ENCODE data around the gene GLT6D1. TPM values are rescaled to one million over a fixed set of nuclear protein-coding genes. Genes with fewer than 3 reads are reported as not detected.

The GLT6D1 gene
- total RNA-seq, 2 experiments from 2014 or later: not detected

- no peaks in the 10 kb centered on the region for H3K36me3 ChIP-seq (ENCODE audit: insufficient read depth, low read length)
- CTCF ChIA-PET (ENCODE audit: unreplicated experiment): no interaction called here
- TF ChIP-seq, protein P1, sequence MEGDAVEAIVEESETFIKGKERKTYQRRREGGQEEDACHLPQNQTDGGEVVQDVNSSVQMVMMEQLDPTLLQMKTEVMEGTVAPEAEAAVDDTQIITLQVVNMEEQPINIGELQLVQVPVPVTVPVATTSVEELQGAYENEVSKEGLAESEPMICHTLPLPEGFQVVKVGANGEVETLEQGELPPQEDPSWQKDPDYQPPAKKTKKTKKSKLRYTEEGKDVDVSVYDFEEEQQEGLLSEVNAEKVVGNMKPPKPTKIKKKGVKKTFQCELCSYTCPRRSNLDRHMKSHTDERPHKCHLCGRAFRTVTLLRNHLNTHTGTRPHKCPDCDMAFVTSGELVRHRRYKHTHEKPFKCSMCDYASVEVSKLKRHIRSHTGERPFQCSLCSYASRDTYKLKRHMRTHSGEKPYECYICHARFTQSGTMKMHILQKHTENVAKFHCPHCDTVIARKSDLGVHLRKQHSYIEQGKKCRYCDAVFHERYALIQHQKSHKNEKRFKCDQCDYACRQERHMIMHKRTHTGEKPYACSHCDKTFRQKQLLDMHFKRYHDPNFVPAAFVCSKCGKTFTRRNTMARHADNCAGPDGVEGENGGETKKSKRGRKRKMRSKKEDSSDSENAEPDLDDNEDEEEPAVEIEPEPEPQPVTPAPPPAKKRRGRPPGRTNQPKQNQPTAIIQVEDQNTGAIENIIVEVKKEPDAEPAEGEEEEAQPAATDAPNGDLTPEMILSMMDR (conservative IDR thresholded peaks at IDR 0.05; ENCODE audit: low read length): no peak
- no peak for TF ChIP-seq EZH2phosphoT487 (IDR thresholded peaks at IDR 0.05; ENCODE audit: borderline replicate concordance, low read depth, low read length)
- POLR2A ChIA-PET: no interaction called here
- no peak overlapping the region for H2AFZ ChIP-seq (ENCODE audit: low read length)
- H3K9me3 ChIP-seq (ENCODE audit: low read length): no peaks in the 10 kb centered on the region
- H3K9me2 ChIP-seq (ENCODE audit: insufficient read depth, low read length): no peaks in the 10 kb centered on the region
- no TSS peak for BruUV-seq (replicated peaks)
- no peak overlapping the region for H3K4me2 ChIP-seq (ENCODE audit: low read length)
- H3K27ac ChIP-seq (ENCODE audit: low read depth, low read length, poor library complexity, severe bottlenecking): no peak overlapping the region
- no peaks in the 10 kb centered on the region for H4K20me1 ChIP-seq (ENCODE audit: insufficient read depth, low read length)
- H3K4me1 ChIP-seq (ENCODE audit: insufficient read depth, low read length, poor library complexity, severe bottlenecking): no peaks in the 10 kb centered on the region
- no peaks in the 10 kb centered on the region for H3K79me2 ChIP-seq (ENCODE audit: insufficient read depth, low read depth, low read length)
- DNase-seq (ENCODE audit: low spot score): no peak
- no peak overlapping the region for H3K4me3 ChIP-seq (ENCODE audit: low read depth, low read length, poor library complexity, severe bottlenecking)
- intact Hi-C loops (cut with micrococcal nuclease; ENCODE audit: unreplicated experiment): no loop called here
Measured at GRCh38 chr9:135664801-135665794, 25.8 kb upstream of the GLT6D1 start.

DNA sequence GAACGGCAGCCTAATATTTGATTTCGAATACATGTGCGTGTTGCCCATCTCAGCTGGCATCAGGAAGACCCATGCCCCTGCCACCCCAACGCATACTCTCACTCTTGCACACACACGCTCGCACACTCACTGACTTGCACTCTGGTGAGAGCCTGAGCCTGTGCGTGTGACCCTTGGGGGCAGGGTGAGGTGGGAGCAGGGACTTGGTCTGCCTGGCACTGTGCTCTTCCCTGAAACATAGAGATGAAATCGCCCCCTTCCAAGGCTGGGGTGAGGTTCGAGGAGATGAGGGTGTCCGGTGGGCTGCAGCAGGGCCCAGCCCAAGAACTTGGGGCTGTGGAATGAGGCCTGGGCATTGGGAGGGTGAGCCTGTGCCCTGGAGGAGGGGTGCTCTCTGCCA, 24.9 kb upstream of the GLT6D1 start:
- H3K36me3 ChIP-seq (ENCODE audit: insufficient read depth, low read length): no peaks in the 10 kb centered on the region
- no peak overlapping the region for H3K27ac ChIP-seq (ENCODE audit: low read depth, low read length, poor library complexity, severe bottlenecking)
- H3K9me2 ChIP-seq (ENCODE audit: insufficient read depth, low read length): no peaks in the 10 kb centered on the region
- H4K20me1 ChIP-seq (ENCODE audit: insufficient read depth, low read length): no peaks in the 10 kb centered on the region
- no peaks in the 10 kb centered on the region for H3K9me3 ChIP-seq (ENCODE audit: low read length)
- H3K79me2 ChIP-seq (ENCODE audit: insufficient read depth, low read depth, low read length): no peaks in the 10 kb centered on the region
- TF ChIP-seq, protein P1 (conservative IDR thresholded peaks at IDR 0.05; ENCODE audit: low read length): no peak
- no peak for TF ChIP-seq EZH2phosphoT487 (IDR thresholded peaks at IDR 0.05; ENCODE audit: borderline replicate concordance, low read depth, low read length)
- BruUV-seq (replicated peaks): no TSS peak
- DNase-seq (ENCODE audit: low spot score): no peak
- intact Hi-C loops (cut with micrococcal nuclease; ENCODE audit: unreplicated experiment): no loop called here
- no peak overlapping the region for H3K4me2 ChIP-seq (ENCODE audit: low read length)
- no peak overlapping the region for H3K4me3 ChIP-seq (ENCODE audit: low read depth, low read length, poor library complexity, severe bottlenecking)
- CTCF ChIA-PET (ENCODE audit: unreplicated experiment): no interaction called here
- no peaks in the 10 kb centered on the region for H3K4me1 ChIP-seq (ENCODE audit: insufficient read depth, low read length, poor library complexity, severe bottlenecking)
- H2AFZ ChIP-seq (ENCODE audit: low read length): no peak overlapping the region
- POLR2A ChIA-PET: no interaction called here

GRCh38 chr9:135663857-135664256, 24.5 kb upstream of the GLT6D1 start:
- H3K36me3 ChIP-seq (ENCODE audit: insufficient read depth, low read length): no peaks in the 10 kb centered on the region
- H3K9me3 ChIP-seq (ENCODE audit: low read length): no peaks in the 10 kb centered on the region
- H3K4me2 ChIP-seq (ENCODE audit: low read length): no peak overlapping the region
- H3K79me2 ChIP-seq (ENCODE audit: insufficient read depth, low read depth, low read length): no peaks in the 10 kb centered on the region
- no peak overlapping the region for H3K4me3 ChIP-seq (ENCODE audit: low read depth, low read length, poor library complexity, severe bottlenecking)
- no peaks in the 10 kb centered on the region for H3K9me2 ChIP-seq (ENCODE audit: insufficient read depth, low read length)
- H4K20me1 ChIP-seq (ENCODE audit: insufficient read depth, low read length): no peaks in the 10 kb centered on the region
- H2AFZ ChIP-seq (ENCODE audit: low read length): no peak overlapping the region
- DNase-seq (ENCODE audit: low spot score): no peak
- no peak overlapping the region for H3K27ac ChIP-seq (ENCODE audit: low read depth, low read length, poor library complexity, severe bottlenecking)
- no TSS peak for BruUV-seq (replicated peaks)
- CTCF ChIA-PET (ENCODE audit: unreplicated experiment): no interaction called here
- H3K4me1 ChIP-seq (ENCODE audit: insufficient read depth, low read length, poor library complexity, severe bottlenecking): no peaks in the 10 kb centered on the region
- intact Hi-C loops (cut with micrococcal nuclease; ENCODE audit: unreplicated experiment): no loop called here
- TF ChIP-seq EZH2phosphoT487 (IDR thresholded peaks at IDR 0.05; ENCODE audit: borderline replicate concordance, low read depth, low read length): no peak
- TF ChIP-seq, protein P1 (conservative IDR thresholded peaks at IDR 0.05; ENCODE audit: low read length): no peak
- POLR2A ChIA-PET: no interaction called here

All from OCI-LY7 (cell line).